ENCODE results near the gene TNNC1.

Gene TNNC1

DNA sequence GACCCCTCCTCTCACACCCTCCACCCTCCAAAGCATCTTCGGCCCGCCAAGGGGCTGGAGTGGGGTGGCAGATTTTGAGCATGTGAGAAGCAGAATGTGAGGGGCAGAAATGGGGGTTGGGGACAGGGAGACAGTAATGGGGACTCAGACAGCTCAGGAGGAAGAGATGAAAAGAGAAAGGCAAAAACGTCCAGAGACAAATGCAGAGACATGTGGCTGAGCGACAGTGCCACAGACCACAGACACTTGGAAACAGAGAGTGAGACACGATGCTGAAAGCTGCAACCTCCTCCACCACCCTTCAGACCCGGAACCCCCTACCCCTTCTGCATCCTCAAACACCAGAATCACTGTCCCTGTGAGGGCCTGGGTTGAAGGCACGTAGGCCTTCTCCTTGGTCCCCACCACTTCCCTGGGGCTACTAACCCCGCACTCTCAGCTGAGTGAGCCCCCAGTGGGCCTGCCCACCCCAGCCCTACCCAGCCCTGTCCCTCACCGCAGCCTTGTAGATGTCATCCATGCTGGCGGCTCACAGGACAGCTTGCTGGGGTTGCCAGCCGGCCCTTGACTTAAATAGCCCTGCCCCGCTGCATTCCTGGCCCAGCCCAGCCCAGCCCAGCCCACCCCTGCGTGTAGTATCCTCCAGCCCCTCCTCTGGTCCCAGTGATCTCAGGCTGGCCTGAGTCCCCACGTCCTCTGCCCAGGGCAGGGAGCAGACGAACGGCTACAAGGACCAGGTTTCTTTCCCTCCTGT, at the start of gene TNNC1:
TNNC1 (minus strand) TSS at position 546 of the 754 bp plus-strand sequence; CDS start at position 520, 26 bp downstream.
- no peaks in the 10 kb centered on the region for H3K27me3 ChIP-seq (ENCODE audit: insufficient read depth, insufficient read length)
- peaks cover 35% of the 10 kb centered on the region for H3K36me3 ChIP-seq (ENCODE audit: insufficient read depth, insufficient read length, low read length)
- peaks cover 48% of the 10 kb centered on the region for H3K4me1 ChIP-seq (ENCODE audit: insufficient read depth, insufficient read length)
- no peak for DNase-seq (ENCODE audit: low read depth, low spot score)
- peak within 1 kb of the TSS; percentile 72 for H3K9ac ChIP-seq (ENCODE audit: insufficient read length, low read depth)
- no peak for TF ChIP-seq YY1 (IDR thresholded peaks at IDR 0.05; ENCODE audit: insufficient read depth, insufficient read length)
- no peak for TF ChIP-seq ZNF274 (IDR thresholded peaks at IDR 0.05; ENCODE audit: low read depth, low read length)
- no peak for TF ChIP-seq SUZ12 (IDR thresholded peaks at IDR 0.05; ENCODE audit: extremely low read depth, insufficient read depth, insufficient read length)
- H3K9me3 ChIP-seq (ENCODE audit: insufficient read depth, low read length) = no peaks in the 10 kb centered on the region
- no peak within 1 kb of the TSS for H3K4me3 ChIP-seq (ENCODE audit: insufficient read length, low read depth)

DNA sequence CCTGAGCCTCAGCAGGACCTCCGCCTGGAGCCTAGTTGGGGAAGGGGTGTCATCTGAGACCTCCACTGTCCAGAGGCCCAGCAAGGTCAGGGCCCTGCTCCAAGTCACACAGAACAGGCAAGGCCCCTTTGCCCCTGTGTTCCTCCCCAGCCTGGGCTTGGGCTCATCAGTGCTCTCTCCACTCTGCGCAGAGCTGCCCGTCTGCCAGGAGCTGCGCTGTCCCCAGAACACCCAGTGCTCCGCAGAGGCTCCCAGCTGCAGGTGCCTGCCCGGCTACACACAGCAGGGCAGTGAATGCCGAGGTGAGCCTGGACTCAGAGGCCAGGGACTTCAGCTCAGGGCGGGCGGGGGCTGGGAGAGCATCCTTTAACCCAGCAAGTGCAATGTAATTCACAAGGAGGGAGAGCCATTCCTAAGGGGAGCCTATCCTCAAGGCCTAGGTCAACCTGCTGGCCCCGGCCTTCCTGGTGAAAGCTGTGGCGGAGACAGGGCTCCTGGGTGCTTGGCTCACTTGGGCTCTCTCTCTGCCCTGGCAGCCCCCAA, 49.0 kb upstream of the TNNC1 start:
- Histone ChIP-seq H3K9me3 (ENCODE audit: insufficient read depth, low read length) (no peaks in the 10 kb centered on the region), H3K9ac (ENCODE audit: insufficient read length, low read depth) (no peak overlapping the region), H3K27me3 (ENCODE audit: insufficient read depth, insufficient read length) (peaks cover 6% of the 10 kb centered on the region), H3K4me3 (ENCODE audit: insufficient read length, low read depth) (no peak overlapping the region), H3K36me3 (ENCODE audit: insufficient read depth, insufficient read length, low read length) (no peaks in the 10 kb centered on the region), H3K4me1 (ENCODE audit: insufficient read depth, insufficient read length) (peaks cover 30% of the 10 kb centered on the region)
- TF ChIP-seq YY1 (IDR thresholded peaks at IDR 0.05; ENCODE audit: insufficient read depth, insufficient read length) (no peak), SUZ12 (IDR thresholded peaks at IDR 0.05; ENCODE audit: extremely low read depth, insufficient read depth, insufficient read length) (no peak), ZNF274 (IDR thresholded peaks at IDR 0.05; ENCODE audit: low read depth, low read length) (no peak)
- no peak for DNase-seq (ENCODE audit: low read depth, low spot score)

DNA sequence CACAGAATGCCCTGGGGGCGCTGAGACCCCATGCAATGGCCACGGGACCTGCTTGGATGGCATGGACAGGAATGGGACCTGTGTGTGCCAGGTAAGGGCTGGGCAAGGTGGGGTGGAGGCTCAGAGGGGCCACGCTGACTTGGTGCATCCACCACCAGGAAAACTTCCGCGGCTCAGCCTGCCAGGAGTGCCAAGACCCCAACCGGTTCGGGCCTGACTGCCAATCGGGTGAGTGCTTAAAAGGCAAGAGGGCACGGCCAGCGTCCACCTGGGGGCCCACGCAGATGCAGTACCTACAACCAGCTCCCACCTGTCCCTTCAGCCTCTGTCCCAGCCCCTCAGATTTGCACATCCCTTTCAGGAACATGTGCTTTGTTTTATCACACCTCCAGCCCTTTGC, 48.2 kb upstream of the TNNC1 start:
- no peak for DNase-seq (ENCODE audit: low read depth, low spot score)
- peaks cover 28% of the 10 kb centered on the region for H3K4me1 ChIP-seq (ENCODE audit: insufficient read depth, insufficient read length)
- TF ChIP-seq ZNF274 (IDR thresholded peaks at IDR 0.05; ENCODE audit: low read depth, low read length) = no peak
- no peak for TF ChIP-seq YY1 (IDR thresholded peaks at IDR 0.05; ENCODE audit: insufficient read depth, insufficient read length)
- no peak for TF ChIP-seq SUZ12 (IDR thresholded peaks at IDR 0.05; ENCODE audit: extremely low read depth, insufficient read depth, insufficient read length)
- H3K9me3 ChIP-seq (ENCODE audit: insufficient read depth, low read length) = no peaks in the 10 kb centered on the region
- H3K36me3 ChIP-seq (ENCODE audit: insufficient read depth, insufficient read length, low read length) = no peaks in the 10 kb centered on the region
- no peak overlapping the region for H3K4me3 ChIP-seq (ENCODE audit: insufficient read length, low read depth)
- H3K9ac ChIP-seq (ENCODE audit: insufficient read length, low read depth) = no peak overlapping the region
- H3K27me3 ChIP-seq (ENCODE audit: insufficient read depth, insufficient read length) = peaks cover 6% of the 10 kb centered on the region

DNA sequence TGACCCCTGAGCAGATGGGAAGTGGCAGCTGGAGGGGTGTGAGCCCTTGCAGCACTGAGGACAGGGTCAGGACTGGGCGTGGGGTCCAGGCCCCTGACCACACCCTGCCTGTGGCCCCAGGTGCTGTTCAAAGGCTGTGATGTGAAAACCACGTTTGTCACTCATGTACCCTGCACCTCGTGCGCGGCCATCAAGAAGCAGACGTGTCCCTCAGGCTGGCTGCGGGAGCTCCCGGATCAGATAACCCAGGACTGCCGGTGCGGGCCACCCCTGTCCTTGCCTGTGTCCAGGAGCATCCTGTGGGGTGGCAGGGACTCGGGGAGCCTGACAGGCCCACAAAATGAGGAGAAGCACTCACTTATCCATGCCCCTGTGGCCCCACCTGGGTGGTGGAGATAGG, 47.2 kb upstream of the TNNC1 start:
- H3K9me3 ChIP-seq (ENCODE audit: insufficient read depth, low read length) = no peaks in the 10 kb centered on the region
- DNase-seq (ENCODE audit: low read depth, low spot score) = no peak
- no peaks in the 10 kb centered on the region for H3K36me3 ChIP-seq (ENCODE audit: insufficient read depth, insufficient read length, low read length)
- H3K9ac ChIP-seq (ENCODE audit: insufficient read length, low read depth) = no peak overlapping the region
- H3K4me1 ChIP-seq (ENCODE audit: insufficient read depth, insufficient read length) = peaks cover 21% of the 10 kb centered on the region
- TF ChIP-seq SUZ12 (IDR thresholded peaks at IDR 0.05; ENCODE audit: extremely low read depth, insufficient read depth, insufficient read length) = no peak
- H3K4me3 ChIP-seq (ENCODE audit: insufficient read length, low read depth) = no peak overlapping the region
- peaks cover 3% of the 10 kb centered on the region for H3K27me3 ChIP-seq (ENCODE audit: insufficient read depth, insufficient read length)

DNA sequence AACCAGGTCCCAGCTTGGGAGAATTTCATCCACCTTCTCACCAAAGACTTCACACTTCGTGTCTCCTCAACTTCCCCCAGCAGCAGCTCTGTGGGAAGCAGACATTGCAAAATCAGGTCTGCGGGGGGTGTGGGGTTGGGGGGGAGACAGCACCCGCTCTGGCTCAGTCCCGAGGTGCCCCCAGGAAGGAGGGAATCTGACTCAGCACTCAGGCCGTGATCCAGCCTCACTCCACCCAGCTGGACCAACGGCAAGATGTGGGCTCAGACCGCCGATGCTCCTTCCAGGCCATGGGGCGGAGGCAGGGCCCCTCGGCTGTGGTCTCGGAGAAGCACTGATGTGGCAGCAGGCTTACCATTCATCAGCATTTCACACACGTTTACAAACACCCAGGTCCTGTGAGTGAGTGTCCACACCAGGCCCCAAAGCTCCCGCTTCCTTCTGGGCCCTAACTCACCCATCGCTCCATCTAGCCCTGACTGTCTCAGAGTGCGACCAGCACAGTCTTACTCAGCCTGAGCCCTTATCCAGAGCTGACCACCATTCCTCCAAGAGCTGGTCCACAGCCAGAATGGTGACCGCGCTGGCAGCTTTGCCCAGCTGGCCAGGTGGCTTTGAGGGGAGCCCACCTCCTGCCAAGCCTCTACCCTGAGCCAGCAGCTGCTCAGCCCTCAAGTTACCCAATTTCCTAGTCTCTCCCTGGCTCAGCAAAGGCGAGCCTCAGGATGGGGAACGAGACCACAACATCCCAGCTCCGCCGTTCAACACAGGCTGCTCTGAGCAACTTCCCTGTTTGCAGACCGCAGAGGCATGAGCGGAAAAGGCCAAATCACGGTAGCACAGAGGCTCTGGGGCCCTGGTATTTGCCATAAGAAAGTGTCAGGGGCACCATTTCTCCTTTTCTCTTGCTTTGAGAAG, 44.6 kb upstream of the TNNC1 start:
- peaks cover 3% of the 10 kb centered on the region for H3K27me3 ChIP-seq (ENCODE audit: insufficient read depth, insufficient read length)
- H3K9ac ChIP-seq (ENCODE audit: insufficient read length, low read depth) = peak overlapping the region; percentile 8
- TF ChIP-seq ZNF274 (IDR thresholded peaks at IDR 0.05; ENCODE audit: low read depth, low read length) = no peak
- TF ChIP-seq YY1 (IDR thresholded peaks at IDR 0.05; ENCODE audit: insufficient read depth, insufficient read length) = no peak
- TF ChIP-seq SUZ12 (IDR thresholded peaks at IDR 0.05; ENCODE audit: extremely low read depth, insufficient read depth, insufficient read length) = no peak
- no peak for DNase-seq (ENCODE audit: low read depth, low spot score)
- H3K9me3 ChIP-seq (ENCODE audit: insufficient read depth, low read length) = no peaks in the 10 kb centered on the region
- H3K4me1 ChIP-seq (ENCODE audit: insufficient read depth, insufficient read length) = peaks cover 10% of the 10 kb centered on the region
- peaks cover 6% of the 10 kb centered on the region for H3K36me3 ChIP-seq (ENCODE audit: insufficient read depth, insufficient read length, low read length)
- no peak overlapping the region for H3K4me3 ChIP-seq (ENCODE audit: insufficient read length, low read depth)

DNA sequence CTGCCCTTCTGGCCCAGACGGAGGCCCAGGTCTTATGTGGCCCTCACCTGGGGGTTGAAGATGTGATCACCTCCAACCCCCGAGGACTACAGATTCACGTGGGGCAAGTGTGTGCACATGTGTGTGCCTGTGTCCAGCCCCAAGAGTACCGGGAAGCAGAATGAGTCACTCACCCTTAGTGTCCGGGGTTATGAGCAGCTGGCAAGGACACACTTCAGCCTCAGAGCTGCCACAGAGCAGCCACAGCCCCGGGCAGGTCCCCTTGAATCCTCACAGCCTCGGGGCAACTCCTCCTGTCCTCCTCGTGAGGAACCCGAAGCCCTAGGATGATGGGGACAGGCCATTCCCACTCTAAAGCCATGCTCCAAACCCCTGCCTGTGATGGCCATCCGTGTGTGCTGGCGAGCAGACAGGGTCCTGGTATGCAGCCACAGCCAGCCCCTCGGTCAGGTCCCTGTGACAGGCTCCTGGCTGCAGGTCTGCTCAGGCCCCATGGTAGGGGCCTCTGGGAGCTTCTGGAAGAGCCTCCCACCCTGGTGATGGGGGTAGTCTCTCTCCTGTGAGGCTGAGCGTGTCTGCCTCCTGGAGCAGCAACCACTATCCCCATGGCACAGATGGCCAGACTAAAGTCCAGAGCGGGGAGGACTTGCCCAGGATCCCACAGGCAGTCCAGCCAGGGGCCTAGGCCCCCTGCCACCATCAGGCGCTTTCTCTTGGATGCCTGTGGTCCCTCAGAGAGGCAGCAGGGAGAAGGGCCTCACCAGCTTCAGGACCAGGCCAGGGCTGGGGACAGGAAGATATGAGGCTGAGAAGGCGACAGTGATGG, 42.1 kb upstream of the TNNC1 start:
- DNase-seq (ENCODE audit: low read depth, low spot score) = no peak
- peaks cover 3% of the 10 kb centered on the region for H3K27me3 ChIP-seq (ENCODE audit: insufficient read depth, insufficient read length)
- H3K4me3 ChIP-seq (ENCODE audit: insufficient read length, low read depth) = no peak overlapping the region
- no peaks in the 10 kb centered on the region for H3K9me3 ChIP-seq (ENCODE audit: insufficient read depth, low read length)
- no peak overlapping the region for H3K9ac ChIP-seq (ENCODE audit: insufficient read length, low read depth)
- H3K4me1 ChIP-seq (ENCODE audit: insufficient read depth, insufficient read length) = peaks cover 8% of the 10 kb centered on the region
- peaks cover 30% of the 10 kb centered on the region for H3K36me3 ChIP-seq (ENCODE audit: insufficient read depth, insufficient read length, low read length)
- TF ChIP-seq SUZ12 (IDR thresholded peaks at IDR 0.05; ENCODE audit: extremely low read depth, insufficient read depth, insufficient read length) = no peak
- no peak for TF ChIP-seq ZNF274 (IDR thresholded peaks at IDR 0.05; ENCODE audit: low read depth, low read length)
- no peak for TF ChIP-seq YY1 (IDR thresholded peaks at IDR 0.05; ENCODE audit: insufficient read depth, insufficient read length)
